Fibroblast of pulmonary artery (primary cell): ENCODE measurements around the gene SV2C.

Experiments
- DNase-seq: peaks from one replicate; pipeline ENCODE4 v3.0.0-alpha.2; 2010; ENCODE audit warnings: low read depth
- H3K4me3 ChIP-seq: replicated peaks from 2 replicates; pipeline ENCODE4 v1.5.1; 2011; ENCODE audit warnings: low read depth, mild to moderate bottlenecking, control low read depth, low read length, moderate library complexity
- TF ChIP-seq, protein P1 (sequence below): IDR thresholded peaks from 2 replicates; pipeline ENCODE4 v1.5.1; 2011; ENCODE audit warnings: mild to moderate bottlenecking, control low read depth, low read length, inconsistent platforms; ENCODE audit errors: missing control alignments

SV2C gene

GRCh38 chr5:76257897-76258296, 174.7 kb downstream of the SV2C start:
- no peak overlapping the region for H3K4me3 ChIP-seq
- no peak for DNase-seq
- TF ChIP-seq, protein P1, sequence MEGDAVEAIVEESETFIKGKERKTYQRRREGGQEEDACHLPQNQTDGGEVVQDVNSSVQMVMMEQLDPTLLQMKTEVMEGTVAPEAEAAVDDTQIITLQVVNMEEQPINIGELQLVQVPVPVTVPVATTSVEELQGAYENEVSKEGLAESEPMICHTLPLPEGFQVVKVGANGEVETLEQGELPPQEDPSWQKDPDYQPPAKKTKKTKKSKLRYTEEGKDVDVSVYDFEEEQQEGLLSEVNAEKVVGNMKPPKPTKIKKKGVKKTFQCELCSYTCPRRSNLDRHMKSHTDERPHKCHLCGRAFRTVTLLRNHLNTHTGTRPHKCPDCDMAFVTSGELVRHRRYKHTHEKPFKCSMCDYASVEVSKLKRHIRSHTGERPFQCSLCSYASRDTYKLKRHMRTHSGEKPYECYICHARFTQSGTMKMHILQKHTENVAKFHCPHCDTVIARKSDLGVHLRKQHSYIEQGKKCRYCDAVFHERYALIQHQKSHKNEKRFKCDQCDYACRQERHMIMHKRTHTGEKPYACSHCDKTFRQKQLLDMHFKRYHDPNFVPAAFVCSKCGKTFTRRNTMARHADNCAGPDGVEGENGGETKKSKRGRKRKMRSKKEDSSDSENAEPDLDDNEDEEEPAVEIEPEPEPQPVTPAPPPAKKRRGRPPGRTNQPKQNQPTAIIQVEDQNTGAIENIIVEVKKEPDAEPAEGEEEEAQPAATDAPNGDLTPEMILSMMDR = no peak

DNA sequence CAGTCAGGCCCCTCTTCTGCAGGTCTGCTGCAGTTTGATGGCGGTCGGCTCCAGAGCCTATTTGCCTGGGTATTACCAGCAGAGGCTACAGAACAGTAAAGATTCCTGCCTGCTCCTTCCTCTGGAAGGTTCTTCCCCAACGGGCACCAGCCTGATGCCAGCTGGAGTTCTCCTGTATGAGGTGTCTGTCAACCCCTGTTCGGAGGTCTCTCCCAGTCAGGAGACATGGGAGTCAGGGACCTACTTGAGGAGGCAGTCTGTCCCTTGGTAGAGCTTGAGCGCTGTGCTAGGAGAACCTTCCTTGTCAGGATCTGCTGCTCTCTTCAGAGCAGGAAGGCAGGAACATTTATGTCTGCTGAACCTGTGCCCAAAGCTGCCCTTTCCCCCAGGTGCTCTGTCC, 181.5 kb downstream of the SV2C start:
- no peak for DNase-seq
- TF ChIP-seq, protein P1 = no peak
- no peak overlapping the region for H3K4me3 ChIP-seq

DNA sequence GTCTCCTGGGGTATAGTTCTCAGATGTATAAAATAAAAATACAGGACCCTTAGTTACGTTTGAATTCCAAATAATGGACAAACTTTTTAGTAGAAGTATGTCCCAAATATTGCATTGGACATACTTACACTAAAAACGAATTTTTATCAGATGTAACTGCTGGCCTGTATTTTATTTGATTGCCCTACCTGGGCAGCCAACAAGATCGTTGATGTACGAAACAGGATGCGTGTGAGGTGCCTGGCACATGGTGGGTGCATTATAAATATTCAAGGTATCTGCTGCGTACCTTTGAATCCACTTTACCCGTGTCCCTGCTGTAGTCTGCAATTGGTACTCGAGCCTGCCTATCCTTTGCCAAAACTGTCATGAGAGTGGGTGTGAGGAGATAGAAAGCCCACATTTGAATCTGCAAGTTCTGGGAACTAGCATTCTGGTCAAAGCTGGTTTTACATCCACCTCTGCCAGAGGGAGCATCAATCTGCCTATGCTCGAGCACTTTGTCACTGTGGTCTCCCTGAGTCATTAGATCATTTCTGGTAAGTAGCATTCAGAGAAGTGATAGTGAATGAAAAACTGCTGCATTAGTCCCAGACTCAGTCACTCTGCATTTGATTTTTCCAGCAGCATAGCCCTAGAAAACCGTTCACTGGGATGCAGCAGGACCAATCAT, 186.2 kb downstream of the SV2C start:
- no peak overlapping the region for H3K4me3 ChIP-seq
- DNase-seq = no peak
- TF ChIP-seq, protein P1 = no peak

- TF ChIP-seq, protein P1 = no peak
- H3K4me3 ChIP-seq = no peak overlapping the region
- no peak for DNase-seq
Measured at GRCh38 chr5:76269932-76270610, 186.9 kb downstream of the SV2C start.

- no peak overlapping the region for H3K4me3 ChIP-seq
- no peak for DNase-seq
- TF ChIP-seq, protein P1 = no peak
Measured at GRCh38 chr5:76271836-76272235, 188.7 kb downstream of the SV2C start.

GRCh38 chr5:76273206-76273885, 190.2 kb downstream of the SV2C start:
- TF ChIP-seq, protein P1 = no peak
- no peak for DNase-seq
- H3K4me3 ChIP-seq = no peak overlapping the region
